ENCODE data around the gene STARD13. TPM values are rescaled to one million over a fixed set of nuclear protein-coding genes. Genes with fewer than 3 reads are reported as not detected.

The STARD13 gene
- total RNA-seq, 1 experiment from 2014 or later: 4.1 TPM

DNA sequence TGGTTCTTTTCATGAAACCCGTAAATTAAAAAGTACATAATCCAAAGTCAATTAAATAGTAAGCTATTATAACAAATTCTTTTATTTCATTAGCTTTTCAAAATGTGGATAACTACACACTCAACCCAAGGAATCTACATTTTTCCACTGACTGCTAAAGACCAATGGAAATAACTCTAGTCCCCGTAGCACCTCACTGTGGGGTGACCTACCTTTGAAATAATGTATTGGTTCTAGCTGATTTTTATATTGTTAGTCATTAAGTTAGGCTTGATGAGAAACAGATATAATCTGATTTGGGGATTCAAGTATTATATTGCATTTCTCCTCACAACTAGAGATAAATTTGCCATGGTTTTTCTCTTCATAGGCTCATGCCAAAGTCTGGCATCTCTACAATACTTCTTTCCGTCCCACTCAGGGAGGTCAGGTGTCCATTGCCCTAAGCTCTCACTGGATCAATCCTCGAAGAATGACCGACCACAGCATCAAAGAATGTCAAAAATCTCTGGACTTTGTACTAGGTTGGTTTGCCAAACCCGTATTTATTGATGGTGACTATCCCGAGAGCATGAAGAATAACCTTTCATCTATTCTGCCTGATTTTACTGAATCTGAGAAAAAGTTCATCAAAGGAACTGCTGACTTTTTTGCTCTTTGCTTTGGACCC, 232.0 kb downstream of the STARD13 start:
- intact Hi-C loops (cut with micrococcal nuclease): no loop called here
- DNase-seq (ENCODE audit: low read depth, low spot score) (no peak), ATAC-seq (no peak)
- H3K27me3 ChIP-seq (ENCODE audit: insufficient read depth, low read length): no peaks in the 10 kb centered on the region
- TF ChIP-seq YY1 (IDR thresholded peaks at IDR 0.05; ENCODE audit: extremely low read depth, insufficient replicate concordance, low read depth, low read length): no peak
- TF ChIP-seq EZH2 (IDR thresholded peaks at IDR 0.05): no peak
- TF ChIP-seq, protein P1, sequence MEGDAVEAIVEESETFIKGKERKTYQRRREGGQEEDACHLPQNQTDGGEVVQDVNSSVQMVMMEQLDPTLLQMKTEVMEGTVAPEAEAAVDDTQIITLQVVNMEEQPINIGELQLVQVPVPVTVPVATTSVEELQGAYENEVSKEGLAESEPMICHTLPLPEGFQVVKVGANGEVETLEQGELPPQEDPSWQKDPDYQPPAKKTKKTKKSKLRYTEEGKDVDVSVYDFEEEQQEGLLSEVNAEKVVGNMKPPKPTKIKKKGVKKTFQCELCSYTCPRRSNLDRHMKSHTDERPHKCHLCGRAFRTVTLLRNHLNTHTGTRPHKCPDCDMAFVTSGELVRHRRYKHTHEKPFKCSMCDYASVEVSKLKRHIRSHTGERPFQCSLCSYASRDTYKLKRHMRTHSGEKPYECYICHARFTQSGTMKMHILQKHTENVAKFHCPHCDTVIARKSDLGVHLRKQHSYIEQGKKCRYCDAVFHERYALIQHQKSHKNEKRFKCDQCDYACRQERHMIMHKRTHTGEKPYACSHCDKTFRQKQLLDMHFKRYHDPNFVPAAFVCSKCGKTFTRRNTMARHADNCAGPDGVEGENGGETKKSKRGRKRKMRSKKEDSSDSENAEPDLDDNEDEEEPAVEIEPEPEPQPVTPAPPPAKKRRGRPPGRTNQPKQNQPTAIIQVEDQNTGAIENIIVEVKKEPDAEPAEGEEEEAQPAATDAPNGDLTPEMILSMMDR (IDR thresholded peaks at IDR 0.05 in 2 of 3, conservative IDR thresholded peaks at IDR 0.05 in 1 of 3; ENCODE audit: borderline replicate concordance in 1 of 3, insufficient read depth in 1 of 3, low read depth in 2 of 3, low read length in 2 of 3): no peak
- TF ChIP-seq FOSL1 (IDR thresholded peaks at IDR 0.05; ENCODE audit: low read depth): no peak
- no peak for TF ChIP-seq SIN3A (IDR thresholded peaks at IDR 0.05; ENCODE audit: low read depth)
- TF ChIP-seq, protein P2, sequence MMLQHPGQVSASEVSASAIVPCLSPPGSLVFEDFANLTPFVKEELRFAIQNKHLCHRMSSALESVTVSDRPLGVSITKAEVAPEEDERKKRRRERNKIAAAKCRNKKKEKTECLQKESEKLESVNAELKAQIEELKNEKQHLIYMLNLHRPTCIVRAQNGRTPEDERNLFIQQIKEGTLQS (IDR thresholded peaks at IDR 0.05): no peak
- TF ChIP-seq ZFX (IDR thresholded peaks at IDR 0.05): no peak
- no peak for TF ChIP-seq ELF1 (IDR thresholded peaks at IDR 0.05; ENCODE audit: borderline replicate concordance, low read depth)
- TF ChIP-seq TCF7L2 (IDR thresholded peaks at IDR 0.05; ENCODE audit: borderline replicate concordance, extremely low read depth, insufficient read depth, insufficient read length): no peak
- no peak for TF ChIP-seq EGR1 (IDR thresholded peaks at IDR 0.05; ENCODE audit: low read depth)
- TF ChIP-seq JUND (IDR thresholded peaks at IDR 0.05): no peak
- no peak for TF ChIP-seq RAD21 (IDR thresholded peaks at IDR 0.05; ENCODE audit: low read depth)
- TF ChIP-seq, protein P3, sequence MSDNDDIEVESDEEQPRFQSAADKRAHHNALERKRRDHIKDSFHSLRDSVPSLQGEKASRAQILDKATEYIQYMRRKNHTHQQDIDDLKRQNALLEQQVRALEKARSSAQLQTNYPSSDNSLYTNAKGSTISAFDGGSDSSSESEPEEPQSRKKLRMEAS (IDR thresholded peaks at IDR 0.05): no peak
- no peak for TF ChIP-seq POLR2AphosphoS5 (IDR thresholded peaks at IDR 0.05; ENCODE audit: low read depth, low read length)
- no peak for TF ChIP-seq SP1 (IDR thresholded peaks at IDR 0.05; ENCODE audit: low read depth)
- no peak for TF ChIP-seq CBX3 (IDR thresholded peaks at IDR 0.05; ENCODE audit: low read depth)
- TF ChIP-seq CEBPB (IDR thresholded peaks at IDR 0.05; ENCODE audit: low read depth): no peak
- TF ChIP-seq, protein P4, sequence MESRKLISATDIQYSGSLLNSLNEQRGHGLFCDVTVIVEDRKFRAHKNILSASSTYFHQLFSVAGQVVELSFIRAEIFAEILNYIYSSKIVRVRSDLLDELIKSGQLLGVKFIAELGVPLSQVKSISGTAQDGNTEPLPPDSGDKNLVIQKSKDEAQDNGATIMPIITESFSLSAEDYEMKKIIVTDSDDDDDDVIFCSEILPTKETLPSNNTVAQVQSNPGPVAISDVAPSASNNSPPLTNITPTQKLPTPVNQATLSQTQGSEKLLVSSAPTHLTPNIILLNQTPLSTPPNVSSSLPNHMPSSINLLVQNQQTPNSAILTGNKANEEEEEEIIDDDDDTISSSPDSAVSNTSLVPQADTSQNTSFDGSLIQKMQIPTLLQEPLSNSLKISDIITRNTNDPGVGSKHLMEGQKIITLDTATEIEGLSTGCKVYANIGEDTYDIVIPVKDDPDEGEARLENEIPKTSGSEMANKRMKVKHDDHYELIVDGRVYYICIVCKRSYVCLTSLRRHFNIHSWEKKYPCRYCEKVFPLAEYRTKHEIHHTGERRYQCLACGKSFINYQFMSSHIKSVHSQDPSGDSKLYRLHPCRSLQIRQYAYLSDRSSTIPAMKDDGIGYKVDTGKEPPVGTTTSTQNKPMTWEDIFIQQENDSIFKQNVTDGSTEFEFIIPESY (IDR thresholded peaks at IDR 0.05; ENCODE audit: extremely low read depth, insufficient replicate concordance, low read length): no peak
- no peak for TF ChIP-seq EZH2phosphoT487 (IDR thresholded peaks at IDR 0.05; ENCODE audit: borderline replicate concordance)
- TF ChIP-seq POLR2A (IDR thresholded peaks at IDR 0.05; ENCODE audit: borderline replicate concordance, extremely low read depth, insufficient read depth, insufficient read length): no peak
- no peaks in the 10 kb centered on the region for H3K9me2 ChIP-seq (ENCODE audit: insufficient read depth)
- H3K27ac ChIP-seq (ENCODE audit: low read depth, low read length): no peak overlapping the region
- H3K4me3 ChIP-seq (replicated peaks in 1 of 2; ENCODE audit: low read depth in 1 of 2, low read length in 2 of 2): no peak overlapping the region
- H3K4me1 ChIP-seq (ENCODE audit: control insufficient read depth in 1 of 2, insufficient read depth in 2 of 2, low read length in 2 of 2): no peaks in the 10 kb centered on the region; a peak in 1 of 4 replicates
- CTCF ChIA-PET: no interaction called here
- no TSS peak for BruUV-seq (replicated peaks)
- RAD21 ChIA-PET (ENCODE audit: low non-redundant PET in 1 of 2, low total read pairs in 2 of 2, uncharacterized antibody in 2 of 2, unreplicated experiment in 2 of 2): no interaction called here
- no peaks in the 10 kb centered on the region for H3K79me2 ChIP-seq (ENCODE audit: insufficient read depth, low read length)
- no peaks in the 10 kb centered on the region for H3K9me3 ChIP-seq (ENCODE audit: control insufficient read depth in 1 of 2, insufficient read depth in 1 of 2, low read depth in 1 of 2, low read length in 2 of 2)
- POLR2A ChIA-PET: no interaction called here
- no peaks in the 10 kb centered on the region for H3K36me3 ChIP-seq (ENCODE audit: control insufficient read depth in 1 of 2, insufficient read depth in 2 of 2, low read length in 2 of 2)
- no peaks in the 10 kb centered on the region for H4K20me1 ChIP-seq (ENCODE audit: insufficient read depth)
- no peak overlapping the region for H3K4me2 ChIP-seq (ENCODE audit: low read length)
- H3K9ac ChIP-seq (ENCODE audit: low read length): no peak overlapping the region
- no peak overlapping the region for H2AFZ ChIP-seq (ENCODE audit: low read depth, low read length, poor library complexity, severe bottlenecking)
